ENCODE results near the gene ZNF343. TPM values are rescaled to one million over a fixed set of nuclear protein-coding genes. Genes with fewer than 3 reads are reported as not detected.

The ZNF343 gene
- total and polyA plus RNA-seq, 10 of the 15 experiments (the other 5 are each of a cell fraction or from before 2014, with no cell fraction given) = 1.3 to 11.1 (median 9.0) TPM

GRCh38 chr20:2508631-2509467 is at the start of gene ZNF343 (continued):
- TF ChIP-seq, protein P1, sequence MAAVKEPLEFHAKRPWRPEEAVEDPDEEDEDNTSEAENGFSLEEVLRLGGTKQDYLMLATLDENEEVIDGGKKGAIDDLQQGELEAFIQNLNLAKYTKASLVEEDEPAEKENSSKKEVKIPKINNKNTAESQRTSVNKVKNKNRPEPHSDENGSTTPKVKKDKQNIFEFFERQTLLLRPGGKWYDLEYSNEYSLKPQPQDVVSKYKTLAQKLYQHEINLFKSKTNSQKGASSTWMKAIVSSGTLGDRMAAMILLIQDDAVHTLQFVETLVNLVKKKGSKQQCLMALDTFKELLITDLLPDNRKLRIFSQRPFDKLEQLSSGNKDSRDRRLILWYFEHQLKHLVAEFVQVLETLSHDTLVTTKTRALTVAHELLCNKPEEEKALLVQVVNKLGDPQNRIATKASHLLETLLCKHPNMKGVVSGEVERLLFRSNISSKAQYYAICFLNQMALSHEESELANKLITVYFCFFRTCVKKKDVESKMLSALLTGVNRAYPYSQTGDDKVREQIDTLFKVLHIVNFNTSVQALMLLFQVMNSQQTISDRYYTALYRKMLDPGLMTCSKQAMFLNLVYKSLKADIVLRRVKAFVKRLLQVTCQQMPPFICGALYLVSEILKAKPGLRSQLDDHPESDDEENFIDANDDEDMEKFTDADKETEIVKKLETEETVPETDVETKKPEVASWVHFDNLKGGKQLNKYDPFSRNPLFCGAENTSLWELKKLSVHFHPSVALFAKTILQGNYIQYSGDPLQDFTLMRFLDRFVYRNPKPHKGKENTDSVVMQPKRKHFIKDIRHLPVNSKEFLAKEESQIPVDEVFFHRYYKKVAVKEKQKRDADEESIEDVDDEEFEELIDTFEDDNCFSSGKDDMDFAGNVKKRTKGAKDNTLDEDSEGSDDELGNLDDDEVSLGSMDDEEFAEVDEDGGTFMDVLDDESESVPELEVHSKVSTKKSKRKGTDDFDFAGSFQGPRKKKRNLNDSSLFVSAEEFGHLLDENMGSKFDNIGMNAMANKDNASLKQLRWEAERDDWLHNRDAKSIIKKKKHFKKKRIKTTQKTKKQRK (IDR thresholded peaks at IDR 0.05; ENCODE audit: low read depth, low read length) = no peak
- TF ChIP-seq, protein P2, sequence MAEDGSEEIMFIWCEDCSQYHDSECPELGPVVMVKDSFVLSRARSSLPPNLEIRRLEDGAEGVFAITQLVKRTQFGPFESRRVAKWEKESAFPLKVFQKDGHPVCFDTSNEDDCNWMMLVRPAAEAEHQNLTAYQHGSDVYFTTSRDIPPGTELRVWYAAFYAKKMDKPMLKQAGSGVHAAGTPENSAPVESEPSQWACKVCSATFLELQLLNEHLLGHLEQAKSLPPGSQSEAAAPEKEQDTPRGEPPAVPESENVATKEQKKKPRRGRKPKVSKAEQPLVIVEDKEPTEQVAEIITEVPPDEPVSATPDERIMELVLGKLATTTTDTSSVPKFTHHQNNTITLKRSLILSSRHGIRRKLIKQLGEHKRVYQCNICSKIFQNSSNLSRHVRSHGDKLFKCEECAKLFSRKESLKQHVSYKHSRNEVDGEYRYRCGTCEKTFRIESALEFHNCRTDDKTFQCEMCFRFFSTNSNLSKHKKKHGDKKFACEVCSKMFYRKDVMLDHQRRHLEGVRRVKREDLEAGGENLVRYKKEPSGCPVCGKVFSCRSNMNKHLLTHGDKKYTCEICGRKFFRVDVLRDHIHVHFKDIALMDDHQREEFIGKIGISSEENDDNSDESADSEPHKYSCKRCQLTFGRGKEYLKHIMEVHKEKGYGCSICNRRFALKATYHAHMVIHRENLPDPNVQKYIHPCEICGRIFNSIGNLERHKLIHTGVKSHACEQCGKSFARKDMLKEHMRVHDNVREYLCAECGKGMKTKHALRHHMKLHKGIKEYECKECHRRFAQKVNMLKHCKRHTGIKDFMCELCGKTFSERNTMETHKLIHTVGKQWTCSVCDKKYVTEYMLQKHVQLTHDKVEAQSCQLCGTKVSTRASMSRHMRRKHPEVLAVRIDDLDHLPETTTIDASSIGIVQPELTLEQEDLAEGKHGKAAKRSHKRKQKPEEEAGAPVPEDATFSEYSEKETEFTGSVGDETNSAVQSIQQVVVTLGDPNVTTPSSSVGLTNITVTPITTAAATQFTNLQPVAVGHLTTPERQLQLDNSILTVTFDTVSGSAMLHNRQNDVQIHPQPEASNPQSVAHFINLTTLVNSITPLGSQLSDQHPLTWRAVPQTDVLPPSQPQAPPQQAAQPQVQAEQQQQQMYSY (CRISPR knock-in tag; IDR thresholded peaks at IDR 0.05) = no peak
- TF ChIP-seq ZNF24 (IDR thresholded peaks at IDR 0.05) = no peak
- TF ChIP-seq, protein P3, sequence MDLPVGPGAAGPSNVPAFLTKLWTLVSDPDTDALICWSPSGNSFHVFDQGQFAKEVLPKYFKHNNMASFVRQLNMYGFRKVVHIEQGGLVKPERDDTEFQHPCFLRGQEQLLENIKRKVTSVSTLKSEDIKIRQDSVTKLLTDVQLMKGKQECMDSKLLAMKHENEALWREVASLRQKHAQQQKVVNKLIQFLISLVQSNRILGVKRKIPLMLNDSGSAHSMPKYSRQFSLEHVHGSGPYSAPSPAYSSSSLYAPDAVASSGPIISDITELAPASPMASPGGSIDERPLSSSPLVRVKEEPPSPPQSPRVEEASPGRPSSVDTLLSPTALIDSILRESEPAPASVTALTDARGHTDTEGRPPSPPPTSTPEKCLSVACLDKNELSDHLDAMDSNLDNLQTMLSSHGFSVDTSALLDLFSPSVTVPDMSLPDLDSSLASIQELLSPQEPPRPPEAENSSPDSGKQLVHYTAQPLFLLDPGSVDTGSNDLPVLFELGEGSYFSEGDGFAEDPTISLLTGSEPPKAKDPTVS (IDR thresholded peaks at IDR 0.05; ENCODE audit: low read depth, low read length) = 0 out of 2 replicates have a peak, but pooled peaks have one; percentile 44
- peak; percentile 71; the same call in 1 of the 2 replicates for TF ChIP-seq MTA2 (IDR thresholded peaks at IDR 0.05; ENCODE audit: low read depth)
- no peak for TF ChIP-seq KDM1A (IDR thresholded peaks at IDR 0.05; ENCODE audit: borderline replicate concordance)
- TF ChIP-seq FOS (IDR thresholded peaks at IDR 0.05; ENCODE audit: borderline replicate concordance, extremely low read depth, insufficient read length) = no peak
- no peak for TF ChIP-seq ESRRA (IDR thresholded peaks at IDR 0.05; ENCODE audit: low read length)
- TF ChIP-seq PAX8 (IDR thresholded peaks at IDR 0.05) = no peak
- no peak for TF ChIP-seq TCF3 (IDR thresholded peaks at IDR 0.05; ENCODE audit: borderline replicate concordance, insufficient read depth, low read depth, low read length)
- TF ChIP-seq, protein P4, sequence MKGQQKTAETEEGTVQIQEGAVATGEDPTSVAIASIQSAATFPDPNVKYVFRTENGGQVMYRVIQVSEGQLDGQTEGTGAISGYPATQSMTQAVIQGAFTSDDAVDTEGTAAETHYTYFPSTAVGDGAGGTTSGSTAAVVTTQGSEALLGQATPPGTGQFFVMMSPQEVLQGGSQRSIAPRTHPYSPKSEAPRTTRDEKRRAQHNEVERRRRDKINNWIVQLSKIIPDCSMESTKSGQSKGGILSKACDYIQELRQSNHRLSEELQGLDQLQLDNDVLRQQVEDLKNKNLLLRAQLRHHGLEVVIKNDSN (IDR thresholded peaks at IDR 0.05; ENCODE audit: borderline replicate concordance, extremely low read length, insufficient read depth, low read depth, low read length) = no peak
- no peak for TF ChIP-seq EZH2 (IDR thresholded peaks at IDR 0.05; ENCODE audit: borderline replicate concordance, control insufficient read depth, low read depth, low read length)
- TF ChIP-seq SMAD5 (IDR thresholded peaks at IDR 0.05; ENCODE audit: low read depth) = peak; percentile 62; the same call in 1 of the 2 replicates
- peak; percentile 96 for TF ChIP-seq PKNOX1 (IDR thresholded peaks at IDR 0.05)
